Measurements from ENCODE around the gene LY86.

GRCh38 chr6:6619021-6619794 is 30.7 kb downstream of the LY86 start:
- TF ChIP-seq POLR2AphosphoS5 (IDR thresholded peaks at IDR 0.05) = no peak
- TF ChIP-seq POLR2A (IDR thresholded peaks at IDR 0.05; ENCODE audit: low read depth) = no peak
- TF ChIP-seq CTCF (IDR thresholded peaks at IDR 0.05) = no peak
- no peak for TF ChIP-seq EP300 (IDR thresholded peaks at IDR 0.05)
